NOMO-1 (cell line): ENCODE measurements around the gene SLC25A42.
"Not testable (repeated sequence)": the region's sequence is repeated elsewhere in the genome, so short reads cannot be mapped to it uniquely, and the experiment has no call there.

ENCODE experiments used
- DNase-seq, 2 experiments: peaks; one replicate each; lab custom pipeline; 2025; ENCODE audit not compliant: unreplicated experiment in 2 of 2; lab: John Stamatoyannopoulos, UW

The SLC25A42 gene

DNA sequence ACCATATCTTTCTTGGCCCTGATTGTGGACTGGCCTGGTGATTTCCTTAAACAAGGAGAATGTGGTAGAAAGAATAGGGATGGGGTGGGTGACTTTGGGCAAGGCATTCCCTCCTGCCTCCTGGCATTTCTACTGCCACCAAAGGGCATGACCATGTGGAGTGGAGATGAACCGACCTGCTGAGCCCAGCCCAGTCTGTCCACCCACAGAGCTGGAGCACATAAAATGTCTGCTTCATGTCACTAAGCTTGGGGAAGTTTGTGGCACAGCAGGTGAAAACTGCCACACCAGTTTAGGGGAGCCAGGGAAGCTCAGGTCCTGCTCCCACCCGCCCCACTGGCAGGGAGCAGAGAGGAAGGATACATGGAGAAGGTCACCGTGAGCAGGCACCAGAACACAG is 68.2 kb downstream of the SLC25A42 start:
- no peak for DNase-seq

DNA sequence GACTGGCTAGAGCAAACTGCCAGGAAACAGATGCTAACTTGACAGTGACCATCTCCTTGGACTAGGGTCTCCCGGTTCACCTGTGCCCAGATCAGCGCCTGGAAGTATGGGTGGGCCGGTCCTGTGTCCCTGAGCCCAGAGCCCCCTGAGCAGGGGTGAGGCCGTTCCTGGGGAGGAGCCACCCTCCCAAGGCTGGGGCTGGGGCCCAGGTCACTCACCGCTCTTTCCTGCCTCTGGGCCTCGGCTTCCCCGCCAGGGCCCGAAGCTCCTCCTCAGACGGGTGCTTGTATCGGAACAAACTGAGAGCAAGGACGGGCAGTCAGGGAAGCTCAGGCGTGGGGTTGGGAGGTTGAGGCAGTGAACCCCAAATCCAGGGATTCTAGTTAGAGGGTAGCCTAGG is 69.1 kb downstream of the SLC25A42 start:
- no peak for DNase-seq

DNA sequence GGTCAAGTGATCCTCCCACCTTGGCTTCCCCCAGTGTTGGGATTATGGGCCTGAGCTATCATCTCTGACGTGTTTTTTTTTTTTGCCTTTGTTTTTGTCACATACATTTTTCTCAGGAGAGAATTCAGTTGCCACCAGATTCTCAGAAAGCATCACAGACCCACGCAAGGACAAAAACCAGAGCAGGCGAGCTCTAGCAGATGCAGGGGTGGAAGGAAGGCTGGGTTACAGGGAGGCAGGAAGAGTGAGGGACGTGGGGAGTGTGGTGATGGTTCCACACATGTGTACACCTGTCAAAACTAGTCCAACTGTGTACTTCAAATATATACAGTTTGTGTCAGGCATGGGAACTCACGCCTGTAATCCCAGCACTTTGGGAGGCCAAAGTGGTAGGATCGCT is 70.2 kb downstream of the SLC25A42 start:
- no peak for DNase-seq

DNA sequence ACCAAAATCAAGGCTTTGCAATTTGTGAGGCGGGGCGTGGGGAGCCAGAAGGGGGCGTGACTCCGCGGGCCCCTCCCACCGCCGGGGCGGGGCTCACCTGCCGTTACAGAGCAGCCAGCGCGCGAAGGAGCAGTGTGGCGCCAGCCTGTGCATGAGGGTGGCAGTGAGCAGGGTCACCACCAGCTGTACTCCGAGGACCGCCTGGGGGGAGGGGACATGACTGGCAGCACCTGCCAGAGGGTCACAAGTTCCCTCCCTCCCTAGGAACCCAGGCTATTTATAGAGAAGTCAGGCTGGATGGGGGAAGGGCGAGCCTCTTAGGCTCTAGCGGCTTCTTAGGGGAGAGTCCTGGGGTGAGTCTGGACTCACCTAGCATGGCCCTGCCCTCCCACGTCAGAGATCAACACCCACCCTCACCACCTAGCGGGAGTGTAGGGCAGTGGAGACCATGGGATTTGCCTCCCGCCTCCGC is 70.9 kb downstream of the SLC25A42 start:
- DNase-seq, result no peak

DNA sequence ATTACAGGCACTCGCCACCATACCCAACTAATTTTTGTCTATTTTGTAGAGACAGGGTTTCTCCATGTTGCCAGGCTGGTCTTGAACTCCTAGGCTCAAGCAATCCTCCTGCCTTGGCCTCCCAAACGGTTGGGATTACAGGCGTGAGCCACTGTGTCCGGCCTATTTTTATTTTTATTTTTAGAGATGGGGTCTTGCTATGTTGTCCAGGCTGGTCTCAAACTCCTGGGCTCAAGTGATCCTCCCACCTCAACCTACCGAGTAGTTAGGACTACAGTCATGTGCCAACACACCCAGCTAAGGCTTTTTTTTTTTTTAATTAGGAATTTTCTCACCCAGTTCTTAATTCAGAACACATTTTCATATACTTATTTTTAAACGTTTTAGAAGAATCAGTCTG is 71.9 kb downstream of the SLC25A42 start:
- DNase-seq, result not testable (repeated sequence)

DNA sequence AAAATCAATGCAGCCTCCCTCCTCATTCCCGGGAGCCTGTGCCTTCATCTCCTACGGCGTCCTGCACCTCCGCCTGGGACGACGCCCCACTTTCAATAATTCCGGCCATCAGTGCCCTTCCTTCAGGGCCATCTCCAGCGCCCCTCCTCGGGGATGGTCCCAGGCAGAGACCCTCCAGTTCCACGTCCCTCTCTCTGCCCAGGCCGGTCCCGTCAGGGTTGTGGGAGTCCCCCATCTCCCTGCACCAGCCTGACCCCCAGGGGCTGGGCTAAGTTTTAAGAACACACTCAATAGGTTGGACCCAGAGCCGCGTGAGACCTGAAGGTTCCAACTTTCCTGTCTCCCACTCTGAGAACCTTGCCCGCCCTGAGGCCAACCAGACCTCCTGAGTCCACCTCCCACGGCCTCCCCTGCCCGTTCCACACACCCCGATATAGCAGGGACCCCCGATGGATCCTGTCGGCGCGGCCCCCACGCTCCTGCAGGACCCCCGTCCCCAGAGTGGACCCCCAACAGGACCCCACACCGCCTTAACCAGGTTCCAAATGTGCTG is 73.8 kb downstream of the SLC25A42 start:
- DNase-seq, result no peak

DNA sequence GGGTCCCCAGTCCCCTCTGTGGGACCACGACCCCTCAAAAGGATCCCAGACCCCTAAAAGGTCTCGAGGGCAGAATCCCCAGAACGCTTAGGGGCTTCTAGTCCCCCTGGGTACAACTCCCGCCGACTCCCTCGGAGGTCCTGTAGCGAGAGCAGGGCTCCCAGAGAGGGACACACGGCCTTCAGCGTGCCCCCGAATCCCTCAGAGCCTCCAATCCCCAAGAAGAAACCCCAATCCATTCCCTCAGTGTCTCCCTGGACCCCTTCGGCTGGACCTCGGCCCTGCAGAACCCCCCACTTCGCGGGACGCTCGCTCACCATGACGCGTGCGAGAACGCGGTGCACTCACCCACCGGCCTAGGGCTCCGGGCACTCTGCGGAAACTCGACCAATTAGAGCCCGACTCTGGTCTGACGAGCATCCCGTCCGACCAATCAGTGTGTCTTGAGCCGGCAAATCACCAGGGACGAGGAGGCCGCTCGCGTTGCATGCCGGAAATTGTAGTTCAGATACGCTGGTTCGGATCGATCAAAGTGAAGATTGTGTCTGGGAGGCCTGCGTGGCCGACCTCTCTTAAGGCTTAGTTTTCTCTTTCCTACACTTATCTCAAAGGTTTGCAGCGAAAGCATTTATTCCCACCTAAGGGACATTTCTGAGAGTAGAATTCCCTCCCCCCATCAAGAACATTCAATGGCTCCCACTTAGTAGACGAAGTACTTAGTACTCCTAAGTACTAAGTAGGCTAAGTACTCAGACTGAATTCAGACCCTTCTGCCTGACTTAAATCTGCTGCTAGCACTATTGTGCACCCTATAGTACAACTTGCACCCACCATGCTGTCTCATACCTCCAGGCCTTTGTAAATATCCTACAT is 74.6 kb downstream of the SLC25A42 start, which contains the start of gene TMEM161A:
TSS of gene TMEM161A (minus strand) at position 370 of the 873 bp plus-strand sequence. CDS start at position 320, 50 bp downstream.
- peak; percentile 96 to 98 for DNase-seq

DNA sequence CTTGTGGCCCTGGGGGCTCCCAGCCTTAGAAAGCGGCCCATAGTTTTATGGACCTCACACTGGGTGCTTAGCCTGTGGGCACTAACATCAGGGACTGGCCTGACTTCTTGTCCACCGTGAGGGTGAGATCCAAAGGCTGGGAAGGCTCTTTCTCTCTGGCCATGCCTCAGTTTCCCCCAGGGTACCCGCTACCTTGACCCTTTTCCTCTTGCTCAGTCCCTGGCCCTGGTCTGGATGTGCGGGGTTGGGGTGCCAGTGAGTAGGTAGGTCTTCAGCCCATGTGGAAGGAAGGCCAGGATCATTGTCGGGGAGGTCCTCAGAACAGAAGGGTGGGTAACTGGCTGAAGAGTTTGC is 76.1 kb downstream of the SLC25A42 start:
- DNase-seq, result no peak

DNA sequence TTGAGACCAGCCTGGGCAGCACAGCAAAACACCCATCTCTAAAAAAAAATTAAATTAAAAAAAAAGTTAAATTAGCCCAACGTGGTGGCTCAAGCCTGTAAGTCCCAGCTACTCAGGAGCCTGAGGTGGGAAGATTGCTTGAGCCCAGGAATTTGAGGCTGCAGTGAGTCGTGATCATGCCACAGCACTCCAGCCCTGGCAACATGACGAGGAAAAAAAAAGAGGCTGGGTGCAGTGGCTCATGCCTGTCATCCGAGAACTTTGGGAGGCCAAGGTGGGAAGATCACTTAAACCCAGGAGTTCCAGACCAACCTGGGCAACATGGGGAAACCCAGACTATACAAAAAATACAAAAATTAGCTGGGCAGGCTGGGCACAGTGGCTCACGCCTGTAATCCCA is 76.7 kb downstream of the SLC25A42 start:
- no peak for DNase-seq

DNA sequence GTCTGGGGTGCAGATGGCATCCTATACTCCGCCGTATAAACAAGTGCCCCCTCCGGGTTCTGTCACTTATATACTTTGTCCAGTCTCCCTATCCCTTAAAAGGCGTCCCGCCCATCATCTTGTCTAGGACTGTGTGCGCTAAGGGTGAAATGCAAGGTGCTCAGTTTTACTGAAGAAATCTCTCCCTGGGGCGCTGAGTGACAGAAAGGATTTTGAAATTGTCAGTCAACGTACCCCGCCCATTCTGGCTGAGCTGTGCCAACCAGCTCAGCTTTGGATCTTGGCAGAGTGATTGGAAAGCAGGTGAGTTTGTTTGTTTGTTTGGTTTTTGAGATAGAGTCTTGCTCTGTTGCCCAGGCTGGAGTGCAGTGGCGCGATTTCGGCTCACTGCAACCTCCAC is 78.6 kb downstream of the SLC25A42 start:
- DNase-seq, result no peak

DNA sequence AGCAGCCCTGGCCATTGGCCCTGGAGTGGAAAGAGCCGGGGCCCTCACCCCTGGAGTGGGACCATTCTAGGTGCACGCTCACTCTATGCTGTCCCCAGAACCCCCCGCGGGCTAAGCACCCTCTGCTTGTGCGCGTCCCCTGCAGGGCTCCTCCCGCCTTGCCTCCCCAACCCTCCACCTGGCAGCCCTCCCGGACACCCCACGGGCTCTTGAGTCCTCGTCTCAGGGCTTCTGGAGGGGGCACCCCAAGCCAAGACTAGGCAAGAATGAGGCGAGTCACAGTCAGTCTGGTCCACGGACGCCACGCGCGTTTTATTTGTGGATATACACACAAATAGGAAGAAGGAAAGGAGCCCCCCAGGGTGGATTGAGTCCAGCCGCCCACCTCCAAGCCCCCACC is 81.5 kb downstream of the SLC25A42 start:
- no peak for DNase-seq

DNA sequence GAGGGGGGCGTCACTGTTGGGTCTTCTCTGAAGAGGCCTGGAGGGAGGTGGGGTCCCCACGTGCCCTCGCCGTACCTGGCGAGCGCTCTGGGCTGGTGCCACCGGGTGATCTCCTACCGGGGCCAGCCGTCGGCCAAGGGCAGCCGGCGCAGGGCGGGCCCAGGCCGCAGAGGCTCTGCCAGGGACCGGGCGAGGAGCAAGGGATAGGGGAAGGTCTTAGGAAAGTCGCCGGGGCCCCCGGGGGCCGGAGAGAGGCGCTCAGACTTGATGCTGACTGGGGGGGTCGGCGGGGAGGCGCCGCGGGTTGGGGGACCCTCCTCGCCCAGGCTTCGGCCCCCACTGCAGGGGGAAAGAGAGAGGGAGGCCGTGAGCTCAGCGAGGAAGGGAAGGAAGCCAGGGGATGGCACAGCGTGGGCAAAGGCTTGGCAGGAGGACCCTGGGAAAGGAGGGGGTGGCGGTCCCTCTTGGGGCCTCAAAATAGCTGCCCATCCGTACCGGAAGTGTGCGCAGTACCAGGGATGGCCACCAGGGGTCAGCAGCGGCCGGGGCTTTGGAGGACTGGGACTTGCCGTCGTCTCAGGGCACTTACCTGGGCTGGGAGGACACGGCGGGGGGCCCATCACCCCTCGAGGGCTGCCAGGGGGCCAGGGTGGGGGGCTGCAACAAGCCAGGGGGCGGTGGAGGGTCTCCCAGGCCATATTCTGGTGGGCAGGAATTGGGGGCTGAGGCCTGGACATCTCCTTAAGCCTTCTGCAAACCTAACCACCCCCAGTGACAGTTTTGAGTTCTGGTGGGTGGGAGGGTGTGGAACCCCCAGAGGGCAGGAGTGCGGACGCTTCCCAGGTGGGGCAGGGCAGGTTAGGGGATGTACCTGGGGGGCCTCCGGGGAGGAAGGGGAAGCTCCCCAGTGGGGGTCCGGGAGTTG is 82.2 kb downstream of the SLC25A42 start:
- peak; percentile 39 to 58 for DNase-seq

DNA sequence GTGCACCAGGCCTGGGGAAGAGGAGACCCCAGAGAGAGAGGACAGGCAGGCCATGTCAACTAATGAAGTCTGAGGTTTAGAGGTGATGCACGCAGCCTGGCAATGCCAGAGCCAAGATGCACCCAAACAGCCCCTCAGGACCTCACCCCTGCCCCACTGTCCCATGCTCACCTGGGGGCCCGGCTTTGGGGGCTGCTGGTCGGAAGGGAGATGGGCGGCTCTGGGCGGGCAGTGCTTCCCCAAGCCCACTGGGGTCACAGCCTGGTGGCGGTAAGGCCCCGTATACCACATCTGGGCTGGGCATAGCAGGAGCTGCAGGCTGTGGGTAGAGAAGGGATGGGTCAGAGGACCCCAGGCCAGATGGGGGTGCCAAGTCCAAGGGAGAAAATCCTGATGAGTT is 83.1 kb downstream of the SLC25A42 start:
- DNase-seq, result no peak

DNA sequence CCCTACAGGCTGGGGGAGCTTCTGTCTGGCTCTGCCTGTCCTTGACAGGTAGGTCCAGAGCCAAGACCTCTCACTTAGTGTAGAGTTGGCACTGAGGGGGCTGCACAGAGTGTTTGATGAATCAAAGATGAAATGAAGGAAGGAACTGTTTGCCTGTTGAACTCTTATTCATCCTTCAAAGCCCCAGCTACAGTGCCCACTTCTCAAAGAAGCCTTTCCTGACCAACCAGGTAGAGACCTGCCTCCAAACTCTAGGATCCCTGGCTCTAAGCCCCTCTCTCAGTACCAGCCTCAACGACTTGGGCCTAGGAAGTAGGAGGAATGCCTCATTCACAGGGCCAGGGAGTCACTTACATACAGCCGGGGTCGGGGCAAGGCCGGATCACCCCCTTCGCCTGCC is 83.5 kb downstream of the SLC25A42 start:
- no peak for DNase-seq

DNA sequence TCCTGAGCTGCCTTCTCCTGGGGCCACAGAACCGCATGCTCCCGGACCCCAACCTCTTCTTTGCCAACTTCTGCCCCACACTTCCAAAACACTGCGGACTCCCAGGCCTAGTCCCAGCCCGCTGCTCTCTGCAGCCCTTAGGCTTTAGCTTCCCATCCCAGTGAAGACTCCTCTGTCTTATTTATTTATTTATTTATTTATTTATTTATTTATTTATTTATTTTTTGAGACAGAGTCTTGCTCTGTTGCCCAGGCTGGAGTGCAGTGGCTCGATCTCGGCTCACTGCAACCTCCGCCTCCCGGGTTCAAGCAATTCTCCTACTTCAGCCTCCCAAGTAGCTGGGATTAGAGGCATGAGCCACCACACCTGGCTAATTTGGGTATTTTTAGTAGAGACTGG is 84.7 kb downstream of the SLC25A42 start:
- not testable (repeated sequence) for DNase-seq

DNA sequence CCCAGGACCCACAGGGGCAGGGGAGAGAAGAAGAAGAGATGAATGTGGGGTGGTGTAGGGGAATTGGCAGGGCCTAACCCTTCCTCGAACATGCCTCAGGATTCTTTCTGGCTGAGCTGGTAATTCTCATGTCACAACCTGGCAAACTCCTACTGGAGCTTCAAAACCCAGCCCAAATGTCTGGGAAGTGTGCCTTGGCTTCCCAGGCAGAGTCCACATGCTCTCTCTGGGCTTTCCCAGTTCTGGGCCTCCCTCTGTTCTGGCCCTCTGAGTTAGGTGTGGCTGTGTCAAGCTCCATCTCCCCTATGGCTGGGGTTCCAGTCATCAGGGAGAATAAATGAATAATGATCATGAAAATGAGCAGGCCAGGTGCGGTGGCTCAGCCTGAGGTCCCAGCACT is 85.6 kb downstream of the SLC25A42 start:
- no peak for DNase-seq

DNA sequence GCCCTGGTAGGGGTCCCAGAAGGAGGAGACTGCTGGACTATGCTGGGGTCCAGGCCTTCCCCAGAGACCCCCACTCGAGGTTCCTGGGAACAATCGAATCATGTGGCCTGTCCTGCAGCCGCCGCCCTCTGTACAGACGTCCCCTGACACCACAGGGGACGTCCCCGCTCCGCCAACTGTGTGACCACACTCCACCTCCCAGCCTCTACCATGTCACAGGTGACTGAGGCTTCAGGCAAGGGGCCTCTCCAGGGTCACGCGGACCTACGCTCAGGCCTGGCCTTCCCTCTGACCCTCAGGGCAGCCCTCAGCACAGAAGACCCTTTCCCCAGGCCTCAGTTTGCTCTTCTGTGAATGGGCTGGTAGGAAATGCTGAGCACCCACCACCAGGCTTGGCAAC is 87.6 kb downstream of the SLC25A42 start:
- no peak for DNase-seq

DNA sequence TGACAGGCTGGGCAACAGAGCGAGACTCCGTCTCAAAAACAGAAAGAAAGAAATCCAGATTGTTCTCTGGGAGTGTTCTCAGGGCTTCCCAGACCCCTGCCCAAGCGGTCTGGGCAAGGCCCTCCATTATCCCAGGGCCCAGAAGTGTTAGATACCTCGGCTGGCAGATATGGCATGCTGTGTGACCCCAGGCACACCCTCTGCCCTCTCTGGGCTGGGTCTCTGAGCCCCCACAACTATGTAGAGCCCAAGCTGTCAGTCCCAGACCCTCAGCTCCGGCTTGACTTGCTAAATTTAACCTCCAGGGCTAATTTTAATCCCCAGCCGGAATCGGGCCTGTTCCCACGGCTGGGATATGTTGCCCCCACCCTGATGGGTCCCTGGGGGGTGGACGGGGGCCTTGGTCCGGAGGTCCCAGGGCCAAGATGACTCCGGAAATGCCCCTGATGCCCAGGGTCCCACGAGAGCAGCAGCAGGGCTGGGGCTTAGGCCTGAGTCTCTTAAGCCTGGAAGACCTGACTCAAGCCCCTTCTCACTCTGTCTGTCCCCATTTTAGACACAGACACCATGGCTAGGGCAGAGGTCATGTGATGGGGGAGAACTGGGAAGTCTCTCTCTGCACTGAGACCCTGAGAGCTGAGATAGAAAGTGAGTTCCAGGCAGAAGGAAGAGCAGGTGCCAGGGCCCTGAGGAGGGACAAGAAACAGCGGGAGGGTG is 89.0 kb downstream of the SLC25A42 start:
- DNase-seq, result no peak

DNA sequence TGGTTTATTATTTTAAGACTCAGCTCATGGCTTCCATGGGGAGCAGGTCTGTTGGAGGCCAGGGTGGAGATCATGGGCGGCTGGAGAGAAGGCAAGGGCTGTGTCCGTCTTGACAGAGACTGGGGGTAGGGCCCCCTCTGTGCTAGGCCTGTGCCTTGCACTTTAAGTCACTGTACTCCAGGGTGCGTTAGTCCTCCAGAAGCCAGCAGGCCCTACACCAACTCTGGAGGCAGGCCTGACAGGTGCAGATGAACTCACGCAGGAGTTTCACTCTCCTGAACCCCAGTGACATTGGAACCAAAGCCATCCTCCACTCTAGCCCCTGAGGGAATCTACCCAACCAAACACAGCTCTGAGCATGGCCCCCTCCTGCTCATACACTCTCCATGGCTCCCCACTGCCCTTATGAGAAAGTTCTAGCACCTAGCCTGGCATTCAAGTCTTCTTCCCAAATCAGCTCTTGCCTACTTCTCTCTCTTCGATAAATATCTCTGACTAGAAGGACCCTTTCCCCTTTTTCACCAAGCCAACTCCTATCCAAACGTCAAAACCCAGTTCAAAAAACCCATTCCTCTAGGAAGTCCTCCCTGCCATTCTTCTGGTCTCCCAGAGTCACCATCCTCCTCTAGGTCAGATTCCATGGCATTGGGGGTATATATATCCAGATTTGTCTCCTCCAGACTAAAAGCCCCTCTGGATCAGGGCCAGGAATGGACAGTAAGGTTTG is 91.1 kb downstream of the SLC25A42 start:
- no peak for DNase-seq
